Kidney glomerular epithelial cell (primary cell): ENCODE measurements around the gene MYT1.
A peak's percentile ranks its signal among the peaks of the same experiment; 100 is the strongest.
"Not testable (repeated sequence)": the region's sequence is repeated elsewhere in the genome, so short reads cannot be mapped to it uniquely, and the experiment has no call there.

Experiments
- DNase-seq: peaks from one replicate; lab custom pipeline; 2025; lab: John Stamatoyannopoulos, UW

The MYT1 gene

GRCh38 chr20:64276817-64277216 lies 112.6 kb downstream of the MYT1 start:
- DNase-seq, result no peak

DNA sequence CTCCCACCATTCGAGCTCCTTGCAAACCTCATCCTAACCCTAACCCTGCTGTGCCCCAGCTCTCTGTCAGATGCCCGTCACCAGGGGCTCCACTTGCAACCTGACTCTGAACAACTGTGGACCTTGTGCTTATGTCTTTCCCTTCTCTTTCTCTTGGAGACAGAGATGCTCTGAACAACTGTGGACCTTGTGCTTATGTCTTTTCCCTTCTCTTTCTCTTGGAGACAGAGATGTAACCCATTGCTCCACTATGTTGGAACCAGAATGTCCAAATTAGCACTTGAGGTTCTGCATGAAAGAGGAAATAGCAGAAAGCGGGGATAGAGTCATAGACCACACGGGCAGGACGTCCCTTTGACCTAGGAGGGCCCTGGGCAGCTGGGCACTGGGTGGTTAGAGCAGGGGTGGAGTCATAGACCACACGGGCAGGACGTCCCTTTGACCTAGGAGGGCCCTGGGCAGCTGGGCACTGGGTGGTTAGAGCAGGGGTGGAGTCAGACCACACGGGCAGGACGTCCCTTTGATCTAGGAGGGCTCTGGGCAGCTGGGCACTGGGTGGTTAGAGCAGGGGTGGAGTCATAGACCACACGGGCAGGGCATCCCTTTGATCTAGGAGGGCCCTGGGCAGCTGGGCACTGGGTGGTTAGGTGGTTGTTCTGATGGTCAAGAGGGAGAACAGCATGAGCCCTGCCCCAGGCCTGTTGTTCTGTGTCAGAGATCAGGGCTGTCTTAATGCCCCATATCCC lies 113.5 kb downstream of the MYT1 start:
- no peak for DNase-seq

DNA sequence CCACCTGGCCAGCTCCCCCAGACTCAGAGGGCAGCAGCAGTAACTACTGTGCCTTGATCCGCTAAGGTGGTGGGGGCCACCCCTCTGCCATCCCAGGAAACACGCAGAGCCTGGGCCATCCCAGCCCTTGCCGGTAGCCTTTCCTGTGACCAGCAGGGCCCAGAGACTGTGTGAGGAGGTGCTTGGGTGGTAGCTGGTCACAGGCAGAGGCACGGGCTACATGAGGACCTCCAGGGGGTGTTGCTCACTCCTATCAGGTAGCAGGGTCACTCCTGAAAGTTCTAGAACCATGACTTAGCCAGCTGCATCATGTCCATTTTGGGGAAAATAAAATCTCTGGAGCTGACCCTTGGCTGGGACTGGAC lies 114.0 kb downstream of the MYT1 start:
- no peak for DNase-seq

GRCh38 chr20:64279826-64280459 lies 115.7 kb downstream of the MYT1 start:
- DNase-seq, result no peak

- no peak for DNase-seq
These were observed 116.2 kb downstream of the MYT1 start for GRCh38 chr20:64280460-64280843.

DNA sequence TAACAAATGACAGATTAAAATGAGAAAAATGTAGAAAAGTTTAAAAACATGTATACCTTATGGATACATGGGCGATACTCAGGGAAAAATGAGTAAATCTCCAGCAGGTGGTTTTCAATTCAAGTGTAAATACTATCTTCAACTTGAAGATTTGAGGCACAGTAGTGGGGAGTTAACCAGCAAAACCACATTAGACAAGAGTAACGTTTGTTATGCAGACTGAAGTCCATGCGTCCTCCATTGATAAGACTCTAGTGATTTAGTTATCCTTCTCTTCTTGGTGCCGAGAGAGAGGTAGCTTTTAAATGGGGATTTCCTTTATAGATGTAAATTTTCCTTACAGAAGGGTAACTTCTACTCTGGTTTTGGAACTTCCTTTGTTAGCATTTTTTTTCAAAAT lies 119.4 kb downstream of the MYT1 start:
- DNase-seq, result no peak

DNA sequence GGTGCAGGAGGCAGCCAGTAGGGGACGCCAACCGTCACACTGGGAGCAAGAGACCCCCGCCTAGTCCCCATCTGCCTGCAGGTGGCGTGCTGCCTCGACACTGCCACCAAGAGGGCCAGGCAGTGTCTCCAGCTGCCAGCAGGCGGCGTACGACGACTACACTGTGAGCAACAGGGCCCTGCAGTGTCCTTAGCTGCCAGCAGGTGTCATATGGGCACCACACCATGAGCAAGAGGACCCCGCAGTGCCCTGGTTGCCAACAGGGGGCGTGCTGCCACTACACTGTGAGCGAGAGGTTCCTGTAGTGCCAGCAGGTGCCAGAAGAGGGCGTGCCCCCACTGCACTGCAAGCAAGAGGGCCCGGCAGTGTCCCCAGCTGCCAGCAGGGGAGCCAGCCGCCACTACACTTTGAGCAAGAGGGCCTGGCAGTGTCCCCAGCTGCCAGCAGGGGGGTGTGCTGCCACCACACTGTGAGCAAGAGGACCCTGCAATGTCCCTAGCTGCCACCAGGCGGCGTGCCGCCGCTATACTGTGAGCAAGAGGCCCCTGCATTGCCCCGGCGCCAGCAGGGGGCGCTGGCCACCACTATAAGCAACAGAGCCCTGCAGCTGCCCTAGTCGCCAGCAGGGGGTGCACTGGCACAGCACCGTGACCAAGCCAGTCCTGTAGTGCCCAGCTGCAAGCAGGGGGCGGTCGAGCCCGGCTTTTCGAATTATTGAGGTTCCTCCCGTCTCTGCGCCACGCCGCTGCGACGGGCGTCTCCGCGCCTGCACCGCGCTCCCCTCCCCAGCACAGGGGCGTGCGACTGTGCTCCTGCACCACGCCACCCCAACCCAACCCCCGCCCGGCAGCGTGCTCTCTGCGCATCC lies 121.6 kb downstream of the MYT1 start:
- DNase-seq, result peak; percentile 16

DNA sequence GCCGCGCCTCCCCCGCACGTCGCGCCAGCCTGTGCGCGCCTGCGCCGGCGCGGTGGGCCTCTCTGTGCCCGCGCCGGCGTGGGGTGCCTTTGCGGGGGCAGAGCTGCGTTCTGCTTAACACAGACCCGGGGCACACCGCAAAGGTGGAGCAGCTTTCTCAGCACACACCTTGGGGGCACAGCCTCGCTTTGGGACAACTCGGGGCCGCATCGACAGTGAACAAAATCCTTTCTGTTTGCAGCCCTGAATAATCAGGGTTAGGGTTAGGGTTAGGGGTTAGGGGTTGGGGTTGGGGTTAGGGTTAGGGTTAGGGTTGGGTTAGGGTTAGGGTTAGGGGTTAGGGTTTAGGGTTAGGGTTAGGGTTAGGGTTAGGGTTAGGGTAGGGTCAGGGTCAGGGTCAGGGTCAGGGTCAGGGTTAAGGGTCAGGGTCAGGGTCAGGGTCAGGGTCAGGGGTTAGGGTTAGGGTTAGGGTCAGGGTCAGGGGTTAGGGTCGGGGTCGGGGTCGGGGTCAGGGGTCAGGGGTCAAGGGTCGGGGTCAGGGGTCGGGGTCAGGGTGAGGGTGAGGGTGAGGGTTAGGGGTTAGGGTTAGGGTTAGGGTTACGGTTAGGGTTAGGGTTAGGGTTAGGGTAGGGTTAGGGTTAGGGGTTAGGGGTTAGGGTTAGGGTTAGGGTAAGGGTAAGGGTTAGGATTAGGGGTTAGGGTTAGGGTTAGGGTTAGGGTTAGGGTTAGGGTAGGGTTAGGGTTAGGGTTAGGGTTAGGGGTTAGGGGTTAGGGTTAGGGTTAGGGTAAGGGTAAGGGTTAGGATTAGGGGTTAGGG lies 122.4 kb downstream of the MYT1 start:
- DNase-seq, result not testable (repeated sequence)

DNA sequence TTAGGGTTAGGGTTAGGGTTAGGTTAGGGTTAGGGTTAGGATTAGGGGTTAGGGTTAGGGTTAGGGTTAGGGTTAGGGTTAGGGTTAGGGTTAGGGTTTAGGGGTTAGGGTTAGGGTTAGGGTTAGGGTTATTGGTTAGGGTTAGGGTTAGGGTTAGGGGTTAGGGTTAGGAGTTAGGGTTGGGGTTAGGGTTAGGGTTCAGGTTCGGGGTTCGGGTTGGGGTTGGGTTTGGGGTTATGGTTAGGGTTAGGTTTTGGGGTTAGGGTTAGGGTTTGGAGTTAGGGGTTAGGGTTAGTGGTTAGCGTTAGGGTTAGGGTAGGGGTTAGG lies 123.0 kb downstream of the MYT1 start:
- not testable (repeated sequence) for DNase-seq
